ENCODE measurements around the gene CMTM1. TPM values are rescaled to one million over a fixed set of nuclear protein-coding genes. Genes with fewer than 3 reads are reported as not detected.

The CMTM1 gene
- total RNA-seq, 4 donors from 2014 or later, result 0.89 TPM; not detected in 3

DNA sequence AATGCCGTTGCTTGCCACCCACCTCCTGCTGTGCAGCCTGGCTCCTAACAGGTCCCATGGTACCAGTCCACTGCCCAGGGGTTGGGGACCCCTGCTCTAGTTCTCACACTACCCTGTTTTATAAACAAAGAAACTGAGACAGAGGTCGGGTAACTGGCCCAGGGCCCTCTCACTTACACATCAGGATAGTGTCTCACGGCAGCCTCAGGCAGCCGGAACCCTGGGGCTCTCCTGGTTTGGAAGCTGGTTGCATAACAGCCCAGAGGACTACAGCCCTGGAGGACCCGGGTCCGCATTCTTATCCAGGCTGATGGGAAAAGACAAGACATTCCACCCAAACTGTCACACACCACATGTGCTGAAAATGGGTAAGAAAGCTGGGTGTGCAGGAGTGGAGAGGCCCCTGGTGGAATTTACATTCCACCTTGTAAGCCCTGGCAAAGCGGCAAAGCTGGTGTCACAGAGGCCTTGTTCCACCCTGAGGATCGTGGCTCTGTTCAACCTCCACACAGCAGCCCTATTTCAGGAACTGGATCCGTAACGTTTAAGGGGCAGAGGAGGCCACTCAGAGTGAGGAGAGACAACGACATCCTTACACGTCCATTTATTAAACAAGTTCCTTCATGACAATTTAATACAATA, 48.0 kb downstream of the CMTM1 start:
- Histone ChIP-seq H3K4me1 (peaks cover 0 to 17% (median 0%) of the 10 kb centered on the region in 3 donors), H3K4me3 (no peak overlapping the region), H3K27me3 (no peaks in the 10 kb centered on the region), H3K27ac (no peak overlapping the region), H3K9me3 (no peaks in the 10 kb centered on the region), H3K36me3 (peaks cover 0 to 57% of the 10 kb centered on the region in 2 donors)
- ATAC-seq, result no peak
- TF ChIP-seq, protein P1, sequence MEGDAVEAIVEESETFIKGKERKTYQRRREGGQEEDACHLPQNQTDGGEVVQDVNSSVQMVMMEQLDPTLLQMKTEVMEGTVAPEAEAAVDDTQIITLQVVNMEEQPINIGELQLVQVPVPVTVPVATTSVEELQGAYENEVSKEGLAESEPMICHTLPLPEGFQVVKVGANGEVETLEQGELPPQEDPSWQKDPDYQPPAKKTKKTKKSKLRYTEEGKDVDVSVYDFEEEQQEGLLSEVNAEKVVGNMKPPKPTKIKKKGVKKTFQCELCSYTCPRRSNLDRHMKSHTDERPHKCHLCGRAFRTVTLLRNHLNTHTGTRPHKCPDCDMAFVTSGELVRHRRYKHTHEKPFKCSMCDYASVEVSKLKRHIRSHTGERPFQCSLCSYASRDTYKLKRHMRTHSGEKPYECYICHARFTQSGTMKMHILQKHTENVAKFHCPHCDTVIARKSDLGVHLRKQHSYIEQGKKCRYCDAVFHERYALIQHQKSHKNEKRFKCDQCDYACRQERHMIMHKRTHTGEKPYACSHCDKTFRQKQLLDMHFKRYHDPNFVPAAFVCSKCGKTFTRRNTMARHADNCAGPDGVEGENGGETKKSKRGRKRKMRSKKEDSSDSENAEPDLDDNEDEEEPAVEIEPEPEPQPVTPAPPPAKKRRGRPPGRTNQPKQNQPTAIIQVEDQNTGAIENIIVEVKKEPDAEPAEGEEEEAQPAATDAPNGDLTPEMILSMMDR (IDR thresholded peaks at IDR 0.05), result no peak
- TF ChIP-seq EP300 (IDR thresholded peaks at IDR 0.05) (no peak), POLR2A (IDR thresholded peaks at IDR 0.05) (no peak), POLR2AphosphoS5 (IDR thresholded peaks at IDR 0.05) (no peak)
- 57 to 77% methylated on average over 4 to 7 of the region's 12 CpGs for WGBS, 2 donors (ENCODE audit: low coverage in 1 of 2)

DNA sequence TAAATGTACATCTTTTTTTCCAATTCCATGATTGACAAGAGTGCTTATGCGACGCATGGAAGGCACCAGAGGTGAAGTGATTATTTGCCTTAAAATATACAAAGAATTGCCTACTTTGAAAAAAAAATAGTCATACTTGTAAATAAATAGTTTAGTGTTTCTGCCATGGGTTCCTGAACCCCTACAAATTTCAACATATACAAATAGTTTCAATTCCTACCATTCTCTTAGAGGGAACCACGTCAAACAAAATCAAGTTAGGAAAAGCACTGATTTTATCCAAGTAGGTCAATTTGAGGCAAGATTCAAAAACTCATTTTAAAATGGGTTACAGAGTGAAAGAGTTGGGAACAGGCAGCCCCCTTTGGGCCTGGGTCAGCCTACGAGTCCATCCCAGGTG, 49.9 kb downstream of the CMTM1 start:
- ATAC-seq, result no peak
- H3K27me3 ChIP-seq, result no peaks in the 10 kb centered on the region
- peaks cover 0 to 49% of the 10 kb centered on the region in 2 donors for H3K36me3 ChIP-seq
- 90 to 92% methylated on average over 3 to 4 of the region's 4 CpGs for WGBS, 2 donors (ENCODE audit: low coverage in 1 of 2)
- no peaks in the 10 kb centered on the region for H3K9me3 ChIP-seq
- no peak overlapping the region for H3K27ac ChIP-seq
- no peak overlapping the region for H3K4me3 ChIP-seq
- TF ChIP-seq, protein P1 (IDR thresholded peaks at IDR 0.05), result no peak
- TF ChIP-seq EP300 (IDR thresholded peaks at IDR 0.05), result no peak
- TF ChIP-seq POLR2AphosphoS5 (IDR thresholded peaks at IDR 0.05), result no peak
- no peak for TF ChIP-seq POLR2A (IDR thresholded peaks at IDR 0.05)
- peaks cover 0 to 17% (median 0%) of the 10 kb centered on the region in 3 donors for H3K4me1 ChIP-seq

DNA sequence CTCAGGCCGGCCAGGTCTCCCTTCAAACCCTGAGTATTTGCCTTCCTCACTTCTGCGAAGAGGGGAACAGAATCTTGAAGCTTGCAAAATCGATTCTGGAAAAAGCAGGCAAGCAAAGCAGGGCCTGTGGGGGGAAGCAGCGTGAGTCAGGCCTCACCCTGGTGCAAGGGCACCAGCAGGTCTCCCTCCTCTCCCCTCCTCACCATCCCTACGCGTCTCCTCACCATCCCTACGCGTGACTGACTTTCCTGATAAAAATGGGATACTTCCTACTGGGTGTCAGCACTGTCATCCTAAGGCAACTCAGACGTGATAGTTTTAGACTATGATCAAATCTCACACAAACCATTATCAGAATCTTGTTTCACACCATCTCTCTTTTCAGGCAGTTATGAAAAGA, 50.4 kb downstream of the CMTM1 start:
- no peak for ATAC-seq
- H3K9me3 ChIP-seq, result no peaks in the 10 kb centered on the region
- TF ChIP-seq POLR2A (IDR thresholded peaks at IDR 0.05) (no peak), EP300 (IDR thresholded peaks at IDR 0.05) (no peak), POLR2AphosphoS5 (IDR thresholded peaks at IDR 0.05) (no peak)
- TF ChIP-seq, protein P1 (IDR thresholded peaks at IDR 0.05), result no peak
- peaks cover 0 to 49% of the 10 kb centered on the region in 2 donors for H3K36me3 ChIP-seq
- 64 to 86% methylated on average over 6 of the region's 9 CpGs for WGBS, 2 donors (ENCODE audit: low coverage in 1 of 2)
- H3K4me1 ChIP-seq, result peaks cover 0 to 17% (median 0%) of the 10 kb centered on the region in 3 donors
- no peaks in the 10 kb centered on the region for H3K27me3 ChIP-seq
- H3K4me3 ChIP-seq, result no peak overlapping the region
- no peak overlapping the region for H3K27ac ChIP-seq

DNA sequence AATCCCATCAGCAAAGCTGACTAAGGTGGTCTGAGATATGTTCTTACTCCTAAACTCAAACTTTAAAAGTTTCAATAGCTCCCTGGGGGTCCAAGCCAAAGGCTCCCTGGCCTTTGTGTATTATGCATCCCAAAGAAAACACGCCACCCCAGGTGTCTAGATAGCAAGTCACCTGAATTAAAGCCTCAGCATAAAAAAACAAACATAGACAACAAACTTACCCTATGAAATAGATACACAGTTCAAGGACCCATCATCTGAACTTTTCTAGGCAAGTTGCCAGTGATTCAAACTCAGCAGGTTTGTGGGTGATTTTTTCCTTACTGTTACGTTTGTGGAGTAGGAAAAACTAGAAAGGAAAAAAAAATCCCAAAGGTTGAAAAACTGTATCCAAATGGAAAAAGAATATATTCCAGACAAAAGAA, 50.8 kb downstream of the CMTM1 start:
- H3K4me3 ChIP-seq, result no peak overlapping the region
- 80 to 83% methylated on average over 1 of the region's 2 CpGs for WGBS, 2 donors (ENCODE audit: low coverage in 1 of 2)
- no peaks in the 10 kb centered on the region for H3K27me3 ChIP-seq
- peaks cover 0 to 49% of the 10 kb centered on the region in 2 donors for H3K36me3 ChIP-seq
- H3K9me3 ChIP-seq, result no peaks in the 10 kb centered on the region
- TF ChIP-seq, protein P1 (IDR thresholded peaks at IDR 0.05), result no peak
- TF ChIP-seq POLR2AphosphoS5 (IDR thresholded peaks at IDR 0.05), result no peak
- no peak for TF ChIP-seq EP300 (IDR thresholded peaks at IDR 0.05)
- no peak for TF ChIP-seq POLR2A (IDR thresholded peaks at IDR 0.05)
- no peak for ATAC-seq
- peaks cover 0 to 17% (median 0%) of the 10 kb centered on the region in 3 donors for H3K4me1 ChIP-seq
- H3K27ac ChIP-seq, result no peak overlapping the region

DNA sequence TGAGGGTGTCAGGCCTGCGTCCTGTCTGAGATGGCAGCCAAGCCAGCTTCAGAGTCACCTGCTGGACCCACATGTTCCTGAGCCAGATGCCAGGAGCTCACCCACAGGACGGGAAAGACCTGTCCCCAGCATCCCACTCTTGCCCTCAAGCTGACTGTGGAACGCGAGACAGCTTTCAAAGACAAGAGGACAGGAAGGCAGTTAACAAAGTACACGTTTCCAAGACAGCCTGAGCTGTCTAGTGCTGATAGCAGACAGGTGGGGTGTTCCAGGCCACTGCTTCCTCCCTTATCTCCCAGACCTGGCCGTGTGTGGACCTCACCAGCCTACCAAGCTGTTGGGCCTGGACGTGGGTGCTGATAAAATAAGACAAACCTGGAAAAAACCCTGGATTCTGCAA, 51.5 kb downstream of the CMTM1 start:
- Histone ChIP-seq H3K27me3 (no peaks in the 10 kb centered on the region), H3K4me3 (no peak overlapping the region), H3K27ac (no peak overlapping the region), H3K36me3 (peaks cover 0 to 49% of the 10 kb centered on the region in 2 donors), H3K4me1 (peaks cover 0 to 17% (median 0%) of the 10 kb centered on the region in 3 donors), H3K9me3 (no peaks in the 10 kb centered on the region)
- TF ChIP-seq POLR2AphosphoS5 (IDR thresholded peaks at IDR 0.05), result no peak
- TF ChIP-seq EP300 (IDR thresholded peaks at IDR 0.05), result no peak
- TF ChIP-seq, protein P1 (IDR thresholded peaks at IDR 0.05), result no peak
- TF ChIP-seq POLR2A (IDR thresholded peaks at IDR 0.05), result no peak
- ATAC-seq, result no peak
- WGBS, 2 donors (ENCODE audit: low coverage in 1 of 2), result 52 to 77% methylated on average over 6 to 7 of the region's 7 CpGs

Measured in gastroesophageal sphincter (tissue), 4 donors.